ENCODE measurements around the gene XPNPEP2. TPM values are rescaled to one million over a fixed set of nuclear protein-coding genes. Genes with fewer than 3 reads are reported as not detected.

Gene XPNPEP2
- under 1 TPM in 4 of 6 donors, not detected in 2; 0.11 to 0.58 (median 0.22) TPM for polyA plus RNA-seq (ENCODE audit: low read depth in 6 of 6)

- ATAC-seq (ENCODE audit: low read depth in 2 of 2) (no peak), DNase-seq (no peak)
- Mint-ChIP-seq H3K9me3 (peaks cover 0 to 3% (median 0%) of the 10 kb centered on the region in 7 donors), H3K36me3 (no peaks in the 10 kb centered on the region), H3K4me3 (peak within 1 kb of the TSS in 5 of 8 donors; percentile 17 to 72 (median 53)), H3K4me1 (peaks cover 23 to 44% (median 35%) of the 10 kb centered on the region in 3 donors), H3K27me3 (peaks cover 0 to 10% (median 0%) of the 10 kb centered on the region in 3 donors), H3K27ac (peak within 1 kb of the TSS; percentile 67 to 97 (median 83))
Observed at GRCh38 chrX:129738466-129739308, at the start of gene XPNPEP2. Gene XPNPEP2, plus strand, starts transcription at chrX:129738979. Its CDS starts 235 bp downstream, at chrX:129739214.

DNA sequence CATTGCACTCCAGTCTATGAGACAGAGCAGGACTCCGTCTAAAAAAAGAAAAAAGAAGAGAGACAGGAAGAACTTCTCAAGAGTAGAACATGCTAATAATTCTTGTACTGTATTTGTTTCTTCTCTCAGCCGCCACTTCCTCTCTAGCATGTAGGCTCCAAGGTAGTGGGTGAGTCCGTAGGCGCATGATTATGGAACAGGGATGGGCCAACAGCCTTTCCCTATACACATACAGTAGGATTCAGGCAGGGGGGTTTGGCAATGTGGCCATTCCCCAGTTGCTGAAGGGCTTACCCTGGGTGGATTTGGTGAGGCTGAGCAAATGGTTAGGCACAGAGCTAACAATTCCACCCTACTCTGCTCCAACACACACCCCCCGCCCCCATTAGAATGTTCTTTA, 49.0 kb upstream of the XPNPEP2 start:
- Mint-ChIP-seq H3K9me3 (peaks cover 0 to 1% (median 0%) of the 10 kb centered on the region in 7 donors), H3K27me3 (peaks cover 0 to 1% (median 0%) of the 10 kb centered on the region in 3 donors), H3K4me3 (no peak overlapping the region), H3K36me3 (no peaks in the 10 kb centered on the region), H3K4me1 (no peaks in the 10 kb centered on the region), H3K27ac (peak overlapping the region in 1 of 6 donors; percentile 63)
- DNase-seq (no peak), ATAC-seq (ENCODE audit: low read depth in 2 of 2) (no peak)

DNA sequence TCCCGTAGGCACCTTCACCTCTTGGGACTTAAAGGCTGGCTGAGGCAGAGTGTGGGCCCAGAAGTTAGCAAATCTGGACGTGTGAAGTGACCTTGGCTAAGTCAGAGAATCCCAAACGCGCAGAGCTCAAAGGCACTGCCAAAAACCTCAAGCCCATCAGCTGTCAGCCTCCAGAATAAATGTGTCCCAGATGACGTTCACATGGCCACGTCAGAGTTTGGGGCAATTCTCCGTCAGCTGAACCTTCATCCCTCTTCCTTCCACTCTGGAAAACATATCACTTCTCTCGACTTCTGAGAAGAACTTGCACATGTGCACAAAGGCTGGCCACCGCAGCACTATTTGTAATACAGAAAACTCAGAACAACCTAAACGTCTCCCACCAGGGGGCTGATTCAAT, 48.3 kb upstream of the XPNPEP2 start:
- no peak overlapping the region for H3K4me3 Mint-ChIP-seq
- no peaks in the 10 kb centered on the region for H3K36me3 Mint-ChIP-seq
- peaks cover 0 to 1% (median 0%) of the 10 kb centered on the region in 7 donors for H3K9me3 Mint-ChIP-seq
- ATAC-seq (ENCODE audit: low read depth in 2 of 2): no peak
- peaks cover 0 to 7% (median 0%) of the 10 kb centered on the region in 3 donors for H3K27me3 Mint-ChIP-seq
- H3K27ac Mint-ChIP-seq: peak overlapping the region in 1 of 6 donors; percentile 61
- no peak for DNase-seq
- H3K4me1 Mint-ChIP-seq: no peaks in the 10 kb centered on the region

DNA sequence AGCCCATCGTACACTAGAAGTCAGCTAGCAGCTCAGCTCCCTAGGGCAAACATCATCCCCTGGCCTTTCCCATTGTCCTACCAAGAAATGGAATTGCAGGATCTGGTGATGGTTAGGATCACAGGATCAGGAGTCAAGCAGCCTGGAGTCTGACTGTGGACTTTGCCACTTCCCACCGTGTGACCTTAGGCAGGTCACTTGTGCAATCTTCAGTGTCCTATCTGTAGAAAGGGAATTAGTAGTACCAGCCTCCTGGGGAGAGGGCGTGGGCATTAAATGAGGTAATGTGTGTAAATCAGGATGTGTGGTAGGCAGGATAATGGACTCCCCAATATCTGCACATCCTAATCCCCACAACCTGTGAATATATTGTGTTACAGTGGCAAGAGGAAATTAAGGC, 45.4 kb upstream of the XPNPEP2 start:
- H3K27ac Mint-ChIP-seq: no peak overlapping the region
- no peak overlapping the region for H3K4me3 Mint-ChIP-seq
- DNase-seq: no peak
- H3K27me3 Mint-ChIP-seq: peaks cover 0 to 7% (median 0%) of the 10 kb centered on the region in 3 donors
- ATAC-seq (ENCODE audit: low read depth in 2 of 2): no peak
- H3K36me3 Mint-ChIP-seq: no peaks in the 10 kb centered on the region
- peaks cover 0 to 1% (median 0%) of the 10 kb centered on the region in 7 donors for H3K9me3 Mint-ChIP-seq
- no peaks in the 10 kb centered on the region for H3K4me1 Mint-ChIP-seq

GRCh38 chrX:129694805-129695204, 44.0 kb upstream of the XPNPEP2 start:
- DNase-seq (no peak), ATAC-seq (ENCODE audit: low read depth in 2 of 2) (no peak)
- H3K27me3 Mint-ChIP-seq: peaks cover 0 to 7% (median 0%) of the 10 kb centered on the region in 3 donors
- H3K27ac Mint-ChIP-seq: no peak overlapping the region
- H3K4me3 Mint-ChIP-seq: no peak overlapping the region
- peaks cover 0 to 4% (median 0%) of the 10 kb centered on the region in 7 donors for H3K9me3 Mint-ChIP-seq
- no peaks in the 10 kb centered on the region for H3K4me1 Mint-ChIP-seq
- no peaks in the 10 kb centered on the region for H3K36me3 Mint-ChIP-seq

GRCh38 chrX:129695535-129695934, 43.2 kb upstream of the XPNPEP2 start:
- Mint-ChIP-seq H3K4me3 (no peak overlapping the region), H3K36me3 (no peaks in the 10 kb centered on the region), H3K4me1 (no peaks in the 10 kb centered on the region), H3K27me3 (peaks cover 0 to 7% (median 0%) of the 10 kb centered on the region in 3 donors), H3K9me3 (peaks cover 0 to 4% (median 0%) of the 10 kb centered on the region in 7 donors), H3K27ac (peak overlapping the region in 1 of 6 donors; percentile 85)
- no peak for DNase-seq
- no peak for ATAC-seq (ENCODE audit: low read depth in 2 of 2)

GRCh38 chrX:129695937-129696336, 42.8 kb upstream of the XPNPEP2 start:
- ATAC-seq (ENCODE audit: low read depth in 2 of 2) (no peak), DNase-seq (no peak)
- Mint-ChIP-seq H3K27ac (peak overlapping the region in 2 of 6 donors; percentile 26 to 85), H3K27me3 (peaks cover 0 to 7% (median 0%) of the 10 kb centered on the region in 3 donors), H3K4me3 (no peak overlapping the region), H3K4me1 (no peaks in the 10 kb centered on the region), H3K36me3 (no peaks in the 10 kb centered on the region), H3K9me3 (peaks cover 0 to 4% (median 0%) of the 10 kb centered on the region in 7 donors)

- Mint-ChIP-seq H3K9me3 (peaks cover 0 to 4% (median 0%) of the 10 kb centered on the region in 7 donors), H3K27ac (no peak overlapping the region), H3K27me3 (peaks cover 0 to 7% (median 0%) of the 10 kb centered on the region in 3 donors), H3K4me1 (no peaks in the 10 kb centered on the region), H3K36me3 (no peaks in the 10 kb centered on the region), H3K4me3 (peak overlapping the region in 1 of 8 donors; percentile 12)
- DNase-seq (no peak), ATAC-seq (ENCODE audit: low read depth in 2 of 2) (no peak)
Observed at GRCh38 chrX:129696463-129697155, 42.2 kb upstream of the XPNPEP2 start.

- no peaks in the 10 kb centered on the region for H3K36me3 Mint-ChIP-seq
- DNase-seq: no peak
- H3K9me3 Mint-ChIP-seq: peaks cover 0 to 4% (median 0%) of the 10 kb centered on the region in 7 donors
- H3K27ac Mint-ChIP-seq: peak overlapping the region in 1 of 6 donors; percentile 61
- no peaks in the 10 kb centered on the region for H3K4me1 Mint-ChIP-seq
- no peak for ATAC-seq (ENCODE audit: low read depth in 2 of 2)
- no peak overlapping the region for H3K4me3 Mint-ChIP-seq
- peaks cover 0 to 7% (median 0%) of the 10 kb centered on the region in 3 donors for H3K27me3 Mint-ChIP-seq
Observed at GRCh38 chrX:129697204-129697829, 41.5 kb upstream of the XPNPEP2 start.

GRCh38 chrX:129698150-129698549, 40.6 kb upstream of the XPNPEP2 start:
- Mint-ChIP-seq H3K9me3 (peaks cover 0 to 4% (median 0%) of the 10 kb centered on the region in 7 donors), H3K27ac (peak overlapping the region in 1 of 6 donors; percentile 39), H3K36me3 (no peaks in the 10 kb centered on the region), H3K4me1 (no peaks in the 10 kb centered on the region), H3K27me3 (peaks cover 0 to 7% (median 0%) of the 10 kb centered on the region in 3 donors), H3K4me3 (no peak overlapping the region)
- DNase-seq (no peak), ATAC-seq (ENCODE audit: low read depth in 2 of 2) (no peak)

GRCh38 chrX:129700536-129700935, 38.2 kb upstream of the XPNPEP2 start:
- H3K27ac Mint-ChIP-seq: peak overlapping the region in 1 of 6 donors; percentile 57
- DNase-seq: no peak
- H3K27me3 Mint-ChIP-seq: no peaks in the 10 kb centered on the region
- H3K9me3 Mint-ChIP-seq: peaks cover 0 to 4% (median 0%) of the 10 kb centered on the region in 7 donors
- ATAC-seq (ENCODE audit: low read depth in 2 of 2): no peak
- H3K36me3 Mint-ChIP-seq: no peaks in the 10 kb centered on the region
- no peak overlapping the region for H3K4me3 Mint-ChIP-seq
- H3K4me1 Mint-ChIP-seq: no peaks in the 10 kb centered on the region

DNA sequence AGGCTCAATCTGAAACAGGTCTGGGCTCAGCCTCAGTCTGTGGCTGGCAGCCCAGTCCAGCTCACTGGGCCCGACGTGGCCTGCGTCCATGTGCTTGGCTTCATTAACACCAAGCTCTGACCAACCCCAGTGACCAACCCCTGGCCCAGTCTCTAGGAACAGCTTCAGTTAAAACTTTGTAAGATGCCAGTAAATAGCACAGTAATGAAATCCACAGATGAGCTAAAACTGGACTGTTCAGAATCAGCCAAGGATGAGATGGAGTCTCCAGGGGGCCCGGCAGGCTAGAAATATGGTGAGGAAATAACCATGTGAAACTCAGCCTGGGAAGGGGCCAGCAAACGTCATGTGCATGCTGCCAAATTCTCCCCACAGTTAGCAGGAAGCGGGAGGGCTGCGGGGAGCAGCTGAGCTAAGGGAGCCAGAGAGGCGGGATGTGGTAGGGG, 37.1 kb upstream of the XPNPEP2 start:
- ATAC-seq (ENCODE audit: low read depth in 2 of 2): no peak
- no peaks in the 10 kb centered on the region for H3K36me3 Mint-ChIP-seq
- H3K27ac Mint-ChIP-seq: no peak overlapping the region
- DNase-seq: no peak
- peaks cover 0 to 2% (median 0%) of the 10 kb centered on the region in 3 donors for H3K27me3 Mint-ChIP-seq
- no peaks in the 10 kb centered on the region for H3K4me1 Mint-ChIP-seq
- peaks cover 0 to 4% (median 0%) of the 10 kb centered on the region in 7 donors for H3K9me3 Mint-ChIP-seq
- H3K4me3 Mint-ChIP-seq: no peak overlapping the region

DNA sequence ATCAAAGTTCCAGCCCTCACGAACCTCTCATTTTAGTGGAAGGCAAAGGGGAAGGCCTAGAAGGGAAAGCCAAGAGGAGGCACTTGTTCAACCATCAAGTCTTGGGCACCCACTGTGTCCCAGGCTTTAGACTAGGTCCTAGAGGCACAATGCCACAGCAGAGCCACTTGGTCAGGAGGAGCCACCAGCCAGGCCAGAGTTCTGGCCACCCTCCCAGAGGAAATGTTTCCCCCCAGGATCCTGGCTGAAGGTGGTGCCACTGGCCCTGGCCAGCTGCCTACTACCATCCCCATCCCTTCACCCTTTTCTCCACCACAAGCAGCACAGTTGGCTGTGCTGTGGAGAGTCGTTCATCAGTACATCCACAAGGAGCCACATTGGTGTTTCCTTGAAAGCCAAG, 34.3 kb upstream of the XPNPEP2 start:
- peaks cover 0 to 7% of the 10 kb centered on the region in 2 donors for H3K36me3 Mint-ChIP-seq

More for the DNA sequence above, 34.3 kb upstream of the XPNPEP2 start:
- no peak overlapping the region for H3K27ac Mint-ChIP-seq
- ATAC-seq (ENCODE audit: low read depth in 2 of 2) (no peak), DNase-seq (no peak)
- H3K9me3 Mint-ChIP-seq: peaks cover 0 to 10% (median 6%) of the 10 kb centered on the region in 7 donors
- peaks cover 0 to 12% (median 0%) of the 10 kb centered on the region in 3 donors for H3K27me3 Mint-ChIP-seq
- H3K4me1 Mint-ChIP-seq: peaks cover 0 to 6% (median 0%) of the 10 kb centered on the region in 3 donors
- H3K4me3 Mint-ChIP-seq: no peak overlapping the region
